DOHH2 (cell line): ENCODE results near the gene ART4.

Experiments used
- EZH2phosphoT487 ChIP-seq: fragments of 200-600 bp; sonication (generic); IDR thresholded peaks from 2 replicates; pipeline ENCODE4 v1.6.1; 2017; ENCODE audit warnings: borderline replicate concordance, mild to moderate bottlenecking, antibody characterized with exemption, low read length, moderate library complexity, mixed read lengths
- TF ChIP-seq, protein P1 (sequence below): fragments of 200-600 bp; sonication (generic); IDR thresholded peaks from one replicate; pipeline ENCODE4 v1.5.1; 2014; ENCODE audit warnings: antibody characterized with exemption, mild to moderate bottlenecking, low read depth, low read length; ENCODE audit not compliant: poor library complexity, severe bottlenecking

DNA sequence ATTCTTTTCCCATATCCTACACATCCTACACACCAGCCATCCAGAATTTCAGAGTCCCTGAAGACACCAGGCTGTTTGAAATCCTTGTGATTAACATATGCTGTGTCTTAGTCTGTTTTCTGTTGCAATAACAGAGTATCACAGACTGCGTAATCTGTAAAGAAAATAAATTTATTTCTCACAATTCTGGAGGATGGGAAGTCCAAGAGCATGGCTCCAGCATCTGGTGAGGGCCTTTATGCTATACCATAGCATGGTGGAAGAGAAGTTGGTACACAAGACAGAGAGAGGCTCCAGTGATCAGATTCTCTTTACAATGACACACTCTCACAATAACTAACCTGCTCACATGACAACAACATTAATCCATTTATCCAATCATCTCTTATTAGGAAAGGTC lies 4.1 kb downstream of the ART4 start:
- TF ChIP-seq, protein P1, sequence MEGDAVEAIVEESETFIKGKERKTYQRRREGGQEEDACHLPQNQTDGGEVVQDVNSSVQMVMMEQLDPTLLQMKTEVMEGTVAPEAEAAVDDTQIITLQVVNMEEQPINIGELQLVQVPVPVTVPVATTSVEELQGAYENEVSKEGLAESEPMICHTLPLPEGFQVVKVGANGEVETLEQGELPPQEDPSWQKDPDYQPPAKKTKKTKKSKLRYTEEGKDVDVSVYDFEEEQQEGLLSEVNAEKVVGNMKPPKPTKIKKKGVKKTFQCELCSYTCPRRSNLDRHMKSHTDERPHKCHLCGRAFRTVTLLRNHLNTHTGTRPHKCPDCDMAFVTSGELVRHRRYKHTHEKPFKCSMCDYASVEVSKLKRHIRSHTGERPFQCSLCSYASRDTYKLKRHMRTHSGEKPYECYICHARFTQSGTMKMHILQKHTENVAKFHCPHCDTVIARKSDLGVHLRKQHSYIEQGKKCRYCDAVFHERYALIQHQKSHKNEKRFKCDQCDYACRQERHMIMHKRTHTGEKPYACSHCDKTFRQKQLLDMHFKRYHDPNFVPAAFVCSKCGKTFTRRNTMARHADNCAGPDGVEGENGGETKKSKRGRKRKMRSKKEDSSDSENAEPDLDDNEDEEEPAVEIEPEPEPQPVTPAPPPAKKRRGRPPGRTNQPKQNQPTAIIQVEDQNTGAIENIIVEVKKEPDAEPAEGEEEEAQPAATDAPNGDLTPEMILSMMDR = no peak
- TF ChIP-seq EZH2phosphoT487 = no peak
